Measurements from ENCODE around the gene DYNLRB1.

- TF ChIP-seq CTCF (IDR thresholded peaks at IDR 0.05; ENCODE audit: low read depth, low read length, poor library complexity, severe bottlenecking), result peak; percentile 52
- no peak for TF ChIP-seq EZH2phosphoT487 (IDR thresholded peaks at IDR 0.05; ENCODE audit: borderline replicate concordance, low read length)
Observed at GRCh38 chr20:34562641-34563040, 46.4 kb downstream of the DYNLRB1 start.
